IMR-90 (cell line): Measurements from ENCODE around the gene ANKRD36B. TPM values are rescaled to one million over a fixed set of nuclear protein-coding genes. Genes with fewer than 3 reads are reported as not detected.
"Not testable (repeated sequence)": the region's sequence is repeated elsewhere in the genome, so short reads cannot be mapped to it uniquely, and the experiment has no call there.

Source experiments
- ATAC-seq: fragments of 200-7000 bp; cut with Tn5 transposase; 2 replicates; pipeline ENCODE4 v1.9.1; 2020; ENCODE audit warnings: low read depth, mild to moderate bottlenecking, moderate library complexity
- BruUV-seq: library from RNA; stranded (reverse); fragments of 400-500 nt; replicated peaks from 2 replicates; lab custom pipeline; 2021; lab: Mats Ljungman, UMichigan
- CTCF ChIA-PET: fragments of 300-600 bp; formaldehyde crosslinking; extraction: SDS; loops from one replicate; lab custom pipeline; 2021; ENCODE audit warnings: antibody characterized with exemption; lab: Yijun Ruan, JAX
- POLR2A ChIA-PET: fragments of 300-600 bp; sonication (Branson Sonifier 250); formaldehyde crosslinking; loops from one replicate; lab custom pipeline; 2022; ENCODE audit warnings: antibody characterized with exemption; ENCODE audit not compliant: unreplicated experiment; lab: Charles Lee
- DNase-seq: peaks from one replicate; pipeline ENCODE4 v3.0.0; 2013
- H2AFZ ChIP-seq: replicated peaks from 2 replicates; pipeline ENCODE3; 2013; ENCODE audit warnings: low read length, mild to moderate bottlenecking; ENCODE audit not compliant: poor library complexity
- H2AK5ac ChIP-seq: 2 replicates; pipeline ENCODE4 v1.6.1; 2013; ENCODE audit warnings: low read depth, low read length, inconsistent platforms
- H2AK9ac ChIP-seq: replicated peaks from 2 replicates; pipeline ENCODE3; 2013; ENCODE audit warnings: mild to moderate bottlenecking, low read depth, low read length, moderate library complexity; ENCODE audit not compliant: poor library complexity
- H2BK120ac ChIP-seq: 2 replicates; pipeline ENCODE4 v1.6.1; 2013; ENCODE audit warnings: low read depth, low read length, inconsistent platforms
- H2BK15ac ChIP-seq: 3 replicates; pipeline ENCODE4 v1.6.1; 2013; ENCODE audit warnings: low read depth, low read length, inconsistent platforms
- H2BK20ac ChIP-seq: 2 replicates; pipeline ENCODE4 v1.6.1; 2013; ENCODE audit warnings: low read depth, mild to moderate bottlenecking, inconsistent platforms, low read length, moderate library complexity
- H2BK5ac ChIP-seq: 2 replicates; pipeline ENCODE4 v1.6.1; 2013; ENCODE audit warnings: mild to moderate bottlenecking, low read depth, low read length, inconsistent platforms; ENCODE audit not compliant: poor library complexity, severe bottlenecking
- H3K14ac ChIP-seq: replicated peaks from 2 replicates; pipeline ENCODE4 v1.6.1; 2013; ENCODE audit warnings: low read depth, low read length, inconsistent platforms
- H3K18ac ChIP-seq: 2 replicates; pipeline ENCODE4 v1.6.1; 2013; ENCODE audit warnings: low read depth, low read length, control low read depth
- H3K23ac ChIP-seq: 2 replicates; pipeline ENCODE4 v1.6.1; 2013; ENCODE audit warnings: low read depth, low read length, inconsistent platforms
- H3K27ac ChIP-seq: 2 replicates; pipeline ENCODE4 v1.5.1; 2013; ENCODE audit warnings: mild to moderate bottlenecking, control low read depth, low read length; ENCODE audit not compliant: insufficient read depth
- H3K27me3 ChIP-seq: 2 replicates; pipeline ENCODE4 v1.6.1; 2013; ENCODE audit warnings: low read length; ENCODE audit not compliant: control insufficient read depth, insufficient read depth
- H3K36me3 ChIP-seq: 2 replicates; pipeline ENCODE4 v1.6.1; 2013; ENCODE audit warnings: low read length, mixed read lengths; ENCODE audit not compliant: control insufficient read depth, insufficient read depth
- H3K4ac ChIP-seq: 2 replicates; pipeline ENCODE4 v1.6.1; 2013; ENCODE audit warnings: low read depth, low read length, inconsistent platforms
- H3K4me1 ChIP-seq: 2 replicates; pipeline ENCODE4 v1.6.1; 2013; ENCODE audit warnings: low read length, mixed read lengths; ENCODE audit not compliant: control insufficient read depth, insufficient read depth
- H3K4me2 ChIP-seq: 2 replicates; pipeline ENCODE4 v1.6.1; 2013; ENCODE audit warnings: low read depth, mild to moderate bottlenecking, control low read depth, low read length, moderate library complexity
- H3K4me3 ChIP-seq: 2 replicates; pipeline ENCODE4 v1.5.1; 2013; ENCODE audit warnings: low read depth, mild to moderate bottlenecking, control low read depth, low read length, moderate library complexity; ENCODE audit not compliant: insufficient read depth
- H3K56ac ChIP-seq: 2 replicates; pipeline ENCODE4 v1.6.1; 2013; ENCODE audit warnings: low read length, inconsistent platforms; ENCODE audit not compliant: insufficient read depth; ENCODE audit errors: extremely low read depth
- H3K79me1 ChIP-seq, 2 experiments: 2 replicates each; pipeline ENCODE4 v1.6.1; 2013; ENCODE audit warnings: low read length in 2 of 2, inconsistent platforms in 1 of 2, low read depth in 1 of 2
- H3K9ac ChIP-seq: 2 replicates; pipeline ENCODE4 v1.6.1; 2013; ENCODE audit warnings: low read depth, low read length, control low read depth
- H3K9me1 ChIP-seq: 2 replicates; pipeline ENCODE4 v1.6.1; 2013; ENCODE audit warnings: low read length, inconsistent platforms; ENCODE audit not compliant: insufficient read depth
- H3K9me3 ChIP-seq: 2 replicates; pipeline ENCODE4 v1.6.1; 2013; ENCODE audit warnings: low read length; ENCODE audit not compliant: control insufficient read depth, insufficient read depth
- H4K20me1 ChIP-seq: 2 replicates; pipeline ENCODE4 v1.6.1; 2013; ENCODE audit warnings: low read length, inconsistent platforms; ENCODE audit not compliant: insufficient read depth
- H4K5ac ChIP-seq: 2 replicates; pipeline ENCODE4 v1.6.1; 2013; ENCODE audit warnings: mild to moderate bottlenecking, low read depth, low read length, control low read depth
- H4K8ac ChIP-seq, 2 experiments: 2 replicates each; pipeline ENCODE4 v1.6.1; 2013; ENCODE audit warnings: low read depth in 2 of 2, low read length in 2 of 2, control low read depth in 1 of 2, inconsistent platforms in 1 of 2
- H4K91ac ChIP-seq: 2 replicates; pipeline ENCODE4 v1.6.1; 2013; ENCODE audit warnings: low read depth, low read length, inconsistent platforms; ENCODE audit not compliant: insufficient read depth
- WGBS, 2 experiments: methylation state at CpG; one replicate each; pipeline versions ENCODE4 v1.1.5 to v1.1.7; 2013; ENCODE audit warnings: missing lambda C conversion rate in 2 of 2; ENCODE audit not compliant: insufficient read length in 1 of 2; ENCODE audit errors: extremely low coverage in 2 of 2; 5-methylcytosine and 5-hydroxymethylcytosine counted together
- dilution Hi-C: fragments of 300-500 bp; cut with HindIII; formaldehyde crosslinking; loops from one replicate; pipeline ENCODE4 v1.14.3; 2018; ENCODE audit warnings: low sequenced_read_pairs; ENCODE audit not compliant: unreplicated experiment
- in situ Hi-C: fragments of 300-500 bp; cut with MboI; formaldehyde crosslinking; loops from 3 replicates; pipeline ENCODE4 v1.14.3; 2019; ENCODE audit warnings: low sequenced_read_pairs, inconsistent platforms, mixed read lengths
- intact Hi-C: fragments of 100-400 bp; cut with micrococcal nuclease; formaldehyde crosslinking; loops from 2 replicates; pipeline ENCODE4 v1.10.0; 2022
- polyA plus RNA-seq, 3 experiments: library from polyadenylated mRNA; depleted of rRNA; stranded (reverse); fragments of >200 nt; gene quantifications; 2 replicates each; pipeline ENCODE4 v1.2.3, GENCODE V29; 2012; ENCODE audit warnings: low replicate concordance in 1 of 3
- total RNA-seq: library from RNA; depleted of rRNA; stranded (reverse); fragments of >200 nt; gene quantifications from 2 replicates; pipeline ENCODE4 v1.2.3, GENCODE V29; 2012

ANKRD36B gene
- total and polyA plus RNA-seq, 2 of the 4 experiments (the other 2 are of a cell fraction), result 4.2 to 11.7 TPM

GRCh38 chr2:97565674-97566073 lies 24.0 kb downstream of the ANKRD36B start:
- H3K4me2 ChIP-seq, H3K27ac ChIP-seq, DNase-seq, H4K91ac ChIP-seq, H3K56ac ChIP-seq, H4K20me1 ChIP-seq, H3K18ac ChIP-seq, H2BK15ac ChIP-seq, H3K9me1 ChIP-seq, ATAC-seq, CTCF ChIA-PET, H3K79me1 ChIP-seq, H4K8ac ChIP-seq, H2BK5ac ChIP-seq, H3K9ac ChIP-seq, H3K4ac ChIP-seq, H3K9me3 ChIP-seq, H3K4me3 ChIP-seq, H3K36me3 ChIP-seq, H2BK120ac ChIP-seq, H2AFZ ChIP-seq, H3K14ac ChIP-seq, dilution Hi-C loops, H2BK20ac ChIP-seq, in situ Hi-C loops, H2AK9ac ChIP-seq, H4K5ac ChIP-seq, H2AK5ac ChIP-seq, intact Hi-C loops, POLR2A ChIA-PET, H3K4me1 ChIP-seq, H3K27me3 ChIP-seq, BruUV-seq, H3K23ac ChIP-seq: not testable (repeated sequence)
- no CpG with 5 or more reads among the region's 3 CpGs for WGBS, 2 experiments

DNA sequence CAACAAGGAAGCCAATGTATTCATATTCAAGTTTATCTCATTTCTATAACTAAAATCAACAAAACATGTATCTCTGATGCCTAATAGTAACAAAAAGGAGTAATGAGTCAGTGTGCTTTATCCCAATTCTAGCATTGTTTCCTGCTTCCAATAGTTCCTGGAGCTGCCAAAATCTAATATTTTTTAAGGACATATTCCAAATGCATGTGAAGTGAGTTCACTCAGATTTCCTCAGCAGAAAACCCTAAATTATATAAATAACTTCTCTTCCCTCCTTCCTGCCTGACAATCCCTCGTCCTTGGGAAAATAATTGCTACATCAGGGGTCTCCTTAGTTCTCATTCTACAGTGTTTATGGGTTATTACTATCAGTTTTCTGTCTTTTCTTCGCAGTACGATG lies 37.3 kb downstream of the ANKRD36B start:
- H3K9ac ChIP-seq, H4K5ac ChIP-seq, H3K9me1 ChIP-seq, H3K36me3 ChIP-seq, H3K4me1 ChIP-seq, H2AK5ac ChIP-seq, DNase-seq, intact Hi-C loops, H3K56ac ChIP-seq, H3K23ac ChIP-seq, H4K8ac ChIP-seq, H3K9me3 ChIP-seq, H3K18ac ChIP-seq, in situ Hi-C loops, H4K91ac ChIP-seq, H2BK20ac ChIP-seq, H2AFZ ChIP-seq, dilution Hi-C loops, H2BK120ac ChIP-seq, H2BK5ac ChIP-seq, H2AK9ac ChIP-seq, H3K14ac ChIP-seq, H3K27ac ChIP-seq, H2BK15ac ChIP-seq, H3K4ac ChIP-seq, BruUV-seq, H3K27me3 ChIP-seq, POLR2A ChIA-PET, CTCF ChIA-PET, H3K4me3 ChIP-seq, ATAC-seq, H4K20me1 ChIP-seq, H3K4me2 ChIP-seq, H3K79me1 ChIP-seq: not testable (repeated sequence)
- WGBS, 2 experiments, result no CpG with 5 or more reads among the region's 3 CpGs
